ENCODE measurements around the gene PRKN.

The PRKN gene

DNA sequence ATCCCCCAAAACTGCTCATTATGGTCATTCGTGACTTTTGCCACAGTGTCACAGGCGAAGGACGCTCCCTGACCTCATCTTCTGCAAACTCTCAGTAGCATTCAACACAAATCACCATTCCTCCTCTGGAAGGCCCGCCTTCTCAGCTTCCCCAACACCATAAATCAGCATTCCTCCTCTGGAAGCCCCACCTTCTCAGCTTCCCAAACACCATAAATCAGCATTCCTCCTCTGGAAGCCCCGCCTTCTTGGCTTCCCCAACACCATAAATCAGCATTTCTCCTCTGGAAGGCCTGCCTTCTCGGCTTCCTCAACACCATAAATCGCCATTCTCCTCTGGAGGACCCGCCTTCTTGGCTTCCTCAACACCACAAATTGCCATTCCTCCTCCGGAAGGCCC is 1165.7 kb downstream of the PRKN start:
- no peak for DNase-seq

GRCh38 chr6:161557333-161558107 is 1170.0 kb downstream of the PRKN start:
- no peak for DNase-seq

DNA sequence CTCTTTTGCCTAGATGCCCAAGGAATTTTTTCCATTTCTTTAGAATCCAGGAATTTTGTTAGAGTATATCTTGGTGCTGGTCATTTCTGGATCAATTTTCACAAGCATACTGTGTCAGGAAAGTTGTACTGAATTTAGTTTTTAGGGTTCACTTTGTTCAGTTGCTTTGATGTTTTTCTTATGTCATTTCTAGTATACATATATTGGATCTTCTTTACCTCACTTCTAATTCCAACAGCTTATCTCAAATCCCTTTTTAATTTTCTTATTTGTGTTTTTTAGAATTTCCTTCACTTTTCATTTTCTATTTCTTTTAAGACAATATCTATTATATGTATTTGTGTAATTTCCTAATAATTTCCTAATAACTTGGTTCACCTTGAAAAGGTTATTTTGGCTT is 1172.7 kb downstream of the PRKN start:
- DNase-seq: no peak

DNA sequence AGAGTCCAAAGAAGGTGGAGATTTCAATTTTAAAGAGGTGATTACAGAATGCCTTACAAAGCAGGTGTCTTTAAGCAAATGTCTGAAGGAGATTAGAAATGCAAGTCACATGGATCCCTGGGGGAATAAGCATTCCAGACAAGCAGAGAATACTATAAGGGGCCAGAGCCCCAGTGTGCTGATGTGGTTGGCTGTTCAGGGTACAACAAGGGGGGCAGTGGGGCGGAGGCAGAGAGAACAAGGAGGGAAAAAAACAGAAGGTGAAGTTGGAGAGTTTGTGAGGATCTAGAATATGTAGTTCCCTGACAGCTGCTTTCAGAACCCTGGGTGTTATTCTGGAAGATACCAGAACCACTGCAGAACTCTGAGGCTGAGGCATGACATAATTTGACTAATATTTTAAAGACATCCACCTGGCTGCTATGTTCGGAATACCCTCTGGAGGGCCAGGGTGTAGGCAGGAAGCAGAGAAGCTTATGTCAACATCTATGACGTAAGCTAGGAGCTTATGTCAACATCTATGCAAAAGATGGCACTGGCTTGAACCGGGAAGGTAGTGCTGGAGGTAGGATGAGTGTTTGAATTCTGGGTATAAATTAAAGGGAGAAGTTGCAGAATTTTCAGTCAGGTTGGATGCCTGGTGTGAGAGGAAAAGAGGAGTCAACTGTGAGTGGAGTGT is 1177.5 kb downstream of the PRKN start:
- DNase-seq: no peak

DNA sequence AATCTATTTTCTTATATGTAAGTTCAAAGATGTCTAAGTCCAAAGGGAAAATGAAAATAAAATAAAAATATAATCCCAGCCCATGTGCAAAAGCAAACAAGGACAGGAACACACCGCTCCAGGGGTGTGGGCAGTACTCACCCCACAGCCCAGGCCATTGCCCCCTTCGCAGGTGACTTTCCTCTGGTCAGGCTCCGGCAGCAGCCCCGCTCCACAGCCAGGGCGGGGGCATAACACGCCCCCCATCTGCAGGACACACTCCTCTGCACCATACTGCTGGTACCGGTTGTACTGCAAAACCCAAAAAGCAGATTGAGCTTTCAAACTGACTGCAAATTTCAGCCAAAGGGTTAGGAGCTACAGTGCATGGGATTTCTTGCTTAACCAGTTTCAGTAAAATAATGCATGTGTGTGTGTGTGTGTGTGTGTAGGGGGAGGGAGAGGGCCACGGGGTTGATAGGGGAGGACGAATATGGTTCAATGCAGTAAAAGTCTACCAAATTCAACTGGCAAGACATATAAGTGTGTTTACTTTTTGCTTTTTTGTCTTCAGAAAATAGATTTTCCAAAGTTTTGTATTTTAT is 1178.8 kb downstream of the PRKN start:
- DNase-seq: no peak

GRCh38 chr6:161547617-161548016 is 1179.9 kb downstream of the PRKN start:
- DNase-seq: no peak

DNA sequence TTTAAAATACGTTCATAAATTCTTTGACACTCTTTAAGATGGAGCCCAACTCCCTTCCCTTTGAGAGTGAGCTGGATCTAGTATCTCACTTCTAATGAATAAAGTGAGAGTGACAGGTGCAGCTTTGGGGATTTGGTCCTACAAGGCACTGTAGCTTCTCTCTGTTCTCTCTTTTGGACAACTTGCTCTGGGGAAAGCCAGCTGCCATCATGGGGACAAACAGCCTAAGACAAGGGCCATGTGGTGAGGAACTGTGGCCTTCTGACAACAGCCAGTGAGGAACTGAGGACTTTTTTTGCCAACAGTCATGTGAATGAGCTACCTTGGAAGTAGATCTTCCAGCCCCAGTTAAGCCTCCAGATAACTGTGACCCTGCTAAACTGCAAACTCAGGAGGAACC is 1180.9 kb downstream of the PRKN start:
- DNase-seq: no peak

DNA sequence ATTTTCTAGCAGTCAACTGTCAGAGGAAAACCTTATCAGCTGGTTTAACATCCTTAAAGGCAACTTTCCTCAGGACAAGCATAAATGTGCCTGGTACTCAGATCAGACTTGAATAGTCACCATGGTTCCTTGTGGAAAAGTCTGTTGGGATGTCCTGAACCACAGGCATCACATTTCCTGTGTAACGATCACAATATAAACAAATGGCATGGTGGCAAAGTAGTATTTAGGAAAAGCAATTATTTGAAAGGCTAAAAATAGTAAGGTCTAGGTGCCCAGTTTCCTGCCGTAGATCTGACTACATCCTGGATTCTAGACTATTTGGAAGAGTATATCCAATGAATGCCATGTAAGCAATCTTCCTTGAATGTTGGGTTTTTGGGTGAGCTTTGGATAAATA is 1181.8 kb downstream of the PRKN start:
- no peak for DNase-seq

DNA sequence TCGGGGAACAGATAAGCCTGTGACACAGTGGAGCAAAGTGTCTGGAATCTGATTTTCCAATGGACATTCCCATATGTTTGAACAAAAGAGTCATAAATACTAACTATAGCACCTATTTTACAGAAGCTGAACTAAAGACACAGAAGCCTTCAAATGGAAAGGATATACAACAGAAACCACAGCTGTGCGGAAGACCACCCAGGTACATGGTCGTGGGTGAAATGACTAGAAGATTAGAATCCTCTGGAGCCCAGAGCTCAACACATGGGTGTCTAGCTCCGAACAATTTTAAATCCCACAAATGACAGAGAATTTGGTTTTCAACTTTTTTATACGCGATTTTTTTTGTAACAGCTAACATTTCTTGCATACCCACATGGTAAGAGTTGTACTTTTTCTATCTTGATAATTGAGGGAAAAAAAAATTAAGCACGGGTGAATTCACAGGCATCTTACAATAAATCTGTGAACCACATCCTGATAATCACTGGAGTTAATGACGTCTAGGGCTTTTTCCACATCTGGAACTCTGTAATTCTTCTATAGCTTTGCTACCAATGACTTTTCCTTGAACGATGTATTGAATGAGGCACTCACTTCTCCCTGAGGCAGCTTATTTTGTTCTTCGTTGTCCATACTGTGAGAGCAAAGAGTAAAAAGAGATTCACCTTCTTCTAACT is 1182.6 kb downstream of the PRKN start:
- DNase-seq: no peak

- DNase-seq: no peak
Measured at GRCh38 chr6:161543684-161544309, 1183.8 kb downstream of the PRKN start.

GRCh38 chr6:161542346-161542980 is 1185.1 kb downstream of the PRKN start:
- no peak for DNase-seq

DNA sequence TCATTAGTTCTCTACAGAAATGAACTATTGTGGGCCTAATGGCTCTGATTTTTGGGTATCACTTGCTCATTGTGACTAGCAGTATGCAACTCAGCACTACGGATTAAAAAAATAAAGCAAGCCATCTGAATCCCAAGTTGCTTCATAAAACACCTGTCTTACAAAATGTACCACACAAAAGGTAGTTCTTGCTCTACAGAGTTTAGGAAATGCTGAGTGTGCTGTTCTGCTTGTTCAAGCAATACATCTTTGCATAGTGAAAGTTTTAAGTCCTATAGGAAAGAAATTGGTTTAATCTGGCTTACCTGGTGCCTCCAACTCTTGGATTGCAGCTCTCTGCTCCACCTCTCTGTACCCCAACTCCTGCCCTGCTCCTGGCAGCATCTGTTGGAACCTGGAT is 1187.0 kb downstream of the PRKN start:
- no peak for DNase-seq

GRCh38 chr6:161536224-161536630 is 1191.3 kb downstream of the PRKN start:
- DNase-seq: no peak

- DNase-seq: no peak
Measured at GRCh38 chr6:161534264-161534873, 1193.2 kb downstream of the PRKN start.

- DNase-seq: no peak
Measured at GRCh38 chr6:161533266-161533665, 1194.3 kb downstream of the PRKN start.

DNA sequence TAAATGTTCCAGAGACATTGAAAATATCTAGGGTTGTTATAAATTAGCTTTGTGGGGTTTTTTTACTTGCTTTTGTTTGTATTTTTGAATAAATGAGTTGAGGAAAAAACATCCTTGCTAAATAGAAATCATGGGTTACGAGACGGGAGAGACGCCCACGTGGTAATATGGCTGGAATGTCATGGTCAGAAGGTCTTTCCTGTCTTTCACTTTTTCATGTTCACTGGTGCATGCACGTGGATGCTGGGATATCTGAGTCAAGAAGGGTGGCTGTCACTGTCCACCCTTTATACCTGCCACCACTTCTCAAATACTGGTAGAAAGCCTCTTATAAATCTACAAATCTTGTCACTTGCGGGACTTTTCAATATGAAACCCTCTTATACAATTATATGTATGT is 1195.0 kb downstream of the PRKN start:
- no peak for DNase-seq

DNA sequence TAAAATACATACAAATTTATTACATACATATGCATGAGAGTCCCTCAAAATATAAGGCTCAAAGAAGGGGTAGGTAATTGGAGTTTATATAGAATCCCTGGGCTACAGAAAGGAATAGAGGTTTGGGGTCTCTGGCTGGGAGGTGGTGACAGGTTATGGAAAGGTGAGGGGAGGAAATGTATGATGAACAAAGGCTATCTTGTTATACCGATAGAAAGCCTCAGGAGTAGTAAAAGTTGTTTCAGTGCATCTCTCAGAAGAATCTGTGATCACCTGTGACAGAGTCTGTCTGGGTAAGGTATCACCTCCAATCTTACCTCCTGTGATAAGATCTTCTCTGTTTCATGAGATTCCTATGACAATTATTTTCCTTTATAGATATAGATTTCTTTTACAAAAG is 1200.8 kb downstream of the PRKN start:
- DNase-seq: no peak

DNA sequence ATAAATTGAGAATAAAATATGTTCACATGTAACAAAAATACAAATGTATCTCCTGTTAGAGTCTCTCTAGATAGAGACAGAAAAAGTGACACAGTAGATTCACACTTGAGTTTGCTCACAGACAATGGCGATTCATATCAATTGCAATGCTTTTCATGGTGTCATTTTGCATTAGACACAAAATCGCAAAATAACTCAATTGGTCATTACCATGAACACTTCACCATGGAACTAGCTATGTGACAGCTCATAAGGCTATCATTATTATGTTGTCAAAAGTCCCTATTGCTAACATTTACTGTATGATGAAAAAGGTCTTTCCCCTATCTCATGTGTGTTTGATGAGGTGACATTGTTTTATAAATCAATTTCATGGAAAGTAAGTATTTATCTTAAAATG is 1204.2 kb downstream of the PRKN start:
- DNase-seq: no peak

- DNase-seq: no peak
Measured at GRCh38 chr6:161522276-161522675, 1205.3 kb downstream of the PRKN start.

DNA sequence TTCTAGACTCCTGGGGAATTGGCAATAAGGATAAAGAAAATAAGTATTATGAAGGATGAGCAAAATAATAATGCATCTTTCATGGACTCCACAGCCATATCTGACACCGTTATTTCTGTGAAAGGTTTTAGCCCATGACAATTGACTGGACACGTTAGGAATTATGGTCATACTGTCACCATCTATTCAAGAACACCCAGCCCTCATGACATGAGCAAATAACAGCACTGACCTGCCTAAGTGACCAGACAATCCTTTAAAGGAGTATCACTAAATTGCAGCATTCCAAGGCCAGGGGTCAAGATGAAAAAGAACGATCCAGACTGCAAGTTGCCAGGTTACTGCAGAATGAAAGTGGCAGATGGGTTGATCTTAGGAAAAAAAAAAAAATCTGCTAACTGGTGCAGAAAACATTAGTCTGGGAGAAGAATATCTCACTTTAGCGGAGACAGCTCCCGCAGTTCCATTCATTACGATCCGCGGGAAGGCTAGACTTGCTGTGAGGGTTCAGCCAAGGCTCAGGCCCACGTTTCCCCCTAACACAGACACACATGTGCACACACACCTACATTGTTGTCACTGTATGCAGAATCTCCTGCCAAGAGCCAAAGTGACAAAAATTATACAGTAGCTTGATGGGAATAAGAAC is 1216.0 kb downstream of the PRKN start:
- DNase-seq: no peak

- no peak for DNase-seq
Measured at GRCh38 chr6:161508341-161508740, 1219.2 kb downstream of the PRKN start.

DNA sequence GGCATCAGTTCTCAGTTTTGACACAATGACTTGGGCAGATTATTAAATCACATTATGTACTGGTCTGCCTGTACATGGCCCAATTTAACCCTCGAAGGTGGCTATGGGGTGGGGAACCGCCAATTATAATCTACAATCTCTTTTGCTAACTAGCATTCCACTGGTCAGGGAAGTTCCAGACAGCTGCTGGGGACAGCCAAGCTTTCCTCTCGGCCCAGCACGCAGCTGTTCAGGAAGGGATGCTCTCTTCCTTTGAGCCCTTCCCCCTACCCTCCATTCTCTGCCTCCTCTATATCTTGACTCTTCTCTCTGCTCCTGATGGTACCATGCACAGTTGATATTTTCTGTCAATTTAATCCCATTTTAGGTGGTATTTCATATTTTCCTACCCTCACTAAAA is 1220.2 kb downstream of the PRKN start:
- no peak for DNase-seq
